ENCODE data around the gene CCNDBP1. TPM values are rescaled to one million over a fixed set of nuclear protein-coding genes. Genes with fewer than 3 reads are reported as not detected.

The CCNDBP1 gene
- total RNA-seq, 1 donor from 2014 or later: 67.2 TPM

GRCh38 chr15:43229977-43230376 is 44.8 kb downstream of the CCNDBP1 start:
- CTCF ChIA-PET: interaction anchor here (1.4 to 1.8 kb wide), 2 partner anchors 11 to 55 kb away, joined by 6 to 8 read pairs; no protein-coding TSS in a partner anchor
- ATAC-seq (ENCODE audit: low read depth) (no peak), DNase-seq (no peak)
- Mint-ChIP-seq H3K27me3 (peaks cover 3% of the 10 kb centered on the region), H3K27ac (no peak overlapping the region), H3K4me3 (no peak overlapping the region), H3K9me3 (no peaks in the 10 kb centered on the region), H3K4me1 (peaks cover 4% of the 10 kb centered on the region), H3K36me3 (ENCODE audit: low read depth) (no peaks in the 10 kb centered on the region)
- POLR2A ChIA-PET: no interaction called here
- no peak for TF ChIP-seq CTCF (IDR thresholded peaks at IDR 0.05)
- intact Hi-C loops (cut with micrococcal nuclease): no loop called here

- no peak for TF ChIP-seq CTCF (IDR thresholded peaks at IDR 0.05)
- no peaks in the 10 kb centered on the region for H3K36me3 Mint-ChIP-seq (ENCODE audit: low read depth)
- intact Hi-C loops (cut with micrococcal nuclease): no loop called here
- no peaks in the 10 kb centered on the region for H3K4me1 Mint-ChIP-seq
- H3K27ac Mint-ChIP-seq: no peak overlapping the region
- CTCF ChIA-PET: interaction anchor here (1.0 to 1.8 kb wide), 3 partner anchors 12 to 55 kb away, joined by 3 to 8 read pairs (median 6); no protein-coding TSS in a partner anchor
- no peak for DNase-seq
- H3K27me3 Mint-ChIP-seq: no peaks in the 10 kb centered on the region
- no peak overlapping the region for H3K4me3 Mint-ChIP-seq
- no peaks in the 10 kb centered on the region for H3K9me3 Mint-ChIP-seq
- POLR2A ChIA-PET: interaction anchor here (0.6 kb wide), 1 partner anchor 313 kb away, joined by 3 read pairs; no protein-coding TSS in a partner anchor
- ATAC-seq (ENCODE audit: low read depth): no peak
These were observed 45.5 kb downstream of the CCNDBP1 start for GRCh38 chr15:43230640-43231115.

DNA sequence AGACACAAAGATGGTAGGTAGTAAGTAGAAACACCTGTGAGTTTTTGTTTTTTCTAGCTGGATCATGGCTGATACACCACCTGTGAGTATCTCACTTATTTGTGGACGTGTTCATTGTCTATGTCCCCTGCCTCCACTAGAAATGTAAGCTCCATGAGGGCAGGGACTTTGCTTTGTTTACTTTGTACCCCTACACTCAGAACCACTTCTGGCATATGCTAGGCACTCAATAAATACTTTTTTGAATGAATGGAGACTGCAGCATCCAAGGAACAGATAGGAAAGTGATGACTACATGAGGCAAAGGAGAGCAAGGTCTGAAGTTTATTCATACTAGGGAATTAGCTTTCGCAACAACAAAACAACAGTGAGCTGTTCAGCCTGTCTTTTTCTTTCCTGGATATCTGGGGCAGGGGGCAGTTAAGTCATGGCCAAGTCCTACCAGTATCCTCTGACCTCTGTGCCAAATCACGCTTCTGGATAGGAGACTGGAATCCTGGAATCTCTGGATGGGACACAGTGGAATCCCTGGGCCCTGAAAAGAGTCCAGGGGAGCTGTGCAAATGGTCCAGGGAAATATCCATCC is 47.2 kb downstream of the CCNDBP1 start:
- H3K27ac Mint-ChIP-seq: no peak overlapping the region
- intact Hi-C loops (cut with micrococcal nuclease): no loop called here
- H3K36me3 Mint-ChIP-seq (ENCODE audit: low read depth): no peaks in the 10 kb centered on the region
- no peaks in the 10 kb centered on the region for H3K27me3 Mint-ChIP-seq
- H3K4me1 Mint-ChIP-seq: peaks cover 3% of the 10 kb centered on the region
- no peak for TF ChIP-seq CTCF (IDR thresholded peaks at IDR 0.05)
- ChIA-PET CTCF (interaction anchor here (1.2 kb wide), 1 partner anchor 53 kb away, joined by 3 read pairs; no protein-coding TSS in a partner anchor), POLR2A (no interaction called here)
- no peak overlapping the region for H3K4me3 Mint-ChIP-seq
- DNase-seq: no peak
- H3K9me3 Mint-ChIP-seq: no peaks in the 10 kb centered on the region
- ATAC-seq (ENCODE audit: low read depth): no peak

DNA sequence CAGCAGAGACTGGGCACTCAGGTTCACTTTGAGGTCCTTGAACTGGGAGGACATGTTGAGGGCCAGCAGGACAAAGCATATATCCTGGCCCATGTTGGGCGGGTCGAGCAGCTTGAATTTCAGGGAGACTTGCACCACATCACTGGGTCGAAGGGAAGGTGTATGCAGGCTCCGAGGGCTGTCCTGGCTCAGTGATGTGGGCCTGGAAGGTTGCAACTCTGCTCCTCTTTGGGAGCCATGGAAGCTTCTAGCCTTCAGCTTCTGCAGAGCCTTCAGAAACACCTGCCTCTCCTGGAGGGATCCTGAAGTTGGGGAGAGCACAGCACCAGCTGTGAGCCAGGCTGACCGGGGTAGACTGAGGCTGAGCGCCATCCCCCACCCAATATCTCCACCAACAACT is 50.3 kb downstream of the CCNDBP1 start:
- DNase-seq (no peak), ATAC-seq (ENCODE audit: low read depth) (no peak)
- no peaks in the 10 kb centered on the region for H3K9me3 Mint-ChIP-seq
- peaks cover 10% of the 10 kb centered on the region for H3K4me1 Mint-ChIP-seq
- ChIA-PET CTCF (interaction anchor here (0.9 kb wide), 1 partner anchor 10 kb away, joined by 5 read pairs; no protein-coding TSS in a partner anchor), POLR2A (no interaction called here)
- H3K27me3 Mint-ChIP-seq: peaks cover 4% of the 10 kb centered on the region
- no peak overlapping the region for H3K4me3 Mint-ChIP-seq
- no peak overlapping the region for H3K27ac Mint-ChIP-seq
- intact Hi-C loops (cut with micrococcal nuclease): no loop called here
- TF ChIP-seq CTCF (IDR thresholded peaks at IDR 0.05): no peak
- H3K36me3 Mint-ChIP-seq (ENCODE audit: low read depth): no peaks in the 10 kb centered on the region

DNA sequence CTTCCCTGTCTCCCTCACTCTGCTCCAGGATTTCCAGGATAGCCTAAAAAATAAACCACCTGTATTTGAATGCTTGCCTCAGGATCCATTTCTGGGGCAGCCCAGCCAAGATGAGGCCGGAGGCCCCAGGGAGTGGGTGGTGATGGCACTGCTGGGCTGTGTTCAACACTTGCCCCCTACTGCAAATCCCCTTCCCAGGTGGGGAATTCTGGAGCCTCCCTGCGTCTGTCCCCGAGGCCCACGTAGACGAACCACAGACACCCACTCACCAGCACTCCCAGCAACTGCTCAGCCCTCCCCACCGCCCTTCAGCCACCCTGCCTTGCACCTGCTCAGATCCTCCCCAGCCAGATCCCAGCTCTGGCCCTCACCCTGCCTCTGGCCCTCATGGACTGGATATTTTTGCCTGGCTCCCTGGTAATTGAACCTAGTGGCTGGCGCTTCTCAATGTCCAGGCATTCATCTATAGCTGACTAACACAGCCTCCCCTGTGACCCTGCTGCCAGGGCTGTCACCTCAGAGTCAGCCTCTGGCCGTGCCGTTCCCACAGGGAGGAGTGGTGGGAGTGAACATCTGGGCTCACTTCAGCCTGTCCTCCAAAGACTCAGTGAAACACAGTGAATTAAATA is 52.8 kb downstream of the CCNDBP1 start:
- no peaks in the 10 kb centered on the region for H3K9me3 Mint-ChIP-seq
- no peaks in the 10 kb centered on the region for H3K36me3 Mint-ChIP-seq (ENCODE audit: low read depth)
- CTCF ChIA-PET: no interaction called here
- ATAC-seq (ENCODE audit: low read depth): no peak
- POLR2A ChIA-PET: no interaction called here
- H3K4me1 Mint-ChIP-seq: peaks cover 10% of the 10 kb centered on the region
- no peak for TF ChIP-seq CTCF (IDR thresholded peaks at IDR 0.05)
- intact Hi-C loops (cut with micrococcal nuclease): no loop called here
- peaks cover 4% of the 10 kb centered on the region for H3K27me3 Mint-ChIP-seq
- H3K27ac Mint-ChIP-seq: no peak overlapping the region
- no peak for DNase-seq
- no peak overlapping the region for H3K4me3 Mint-ChIP-seq
